ENCODE measurements around the gene SCARB2.
A peak's percentile ranks its signal among the peaks of the same experiment; 100 is the strongest.

The SCARB2 gene

GRCh38 chr4:76174216-76174615, 39.4 kb downstream of the SCARB2 start:
- Histone ChIP-seq H3K9me3 (ENCODE audit: control insufficient read depth in 5 of 5, low read length in 5 of 5) (no peaks in the 10 kb centered on the region), H3K9ac (ENCODE audit: low read length in 5 of 5) (no peak overlapping the region), H3K36me3 (ENCODE audit: control insufficient read depth in 5 of 5, insufficient read depth in 5 of 5, low read length in 5 of 5) (peaks cover 30 to 59% (median 53%) of the 10 kb centered on the region in 5 donors), H3K27me3 (ENCODE audit: control insufficient read depth in 5 of 5, insufficient read depth in 4 of 5, low read length in 5 of 5) (no peaks in the 10 kb centered on the region), H3K27ac (ENCODE audit: low read depth, low read length) (no peak overlapping the region), H3K4me1 (ENCODE audit: control insufficient read depth in 5 of 5, insufficient read depth in 5 of 5, low read length in 5 of 5) (peaks cover 0 to 13% (median 11%) of the 10 kb centered on the region in 5 donors), H3K4me3 (ENCODE audit: low read depth in 1 of 5, low read length in 5 of 5) (no peak overlapping the region)

- Histone ChIP-seq H3K27ac (ENCODE audit: low read depth, low read length) (no peak overlapping the region), H3K9ac (ENCODE audit: low read length in 5 of 5) (no peak overlapping the region), H3K4me3 (ENCODE audit: low read depth in 1 of 5, low read length in 5 of 5) (no peak overlapping the region), H3K27me3 (ENCODE audit: control insufficient read depth in 5 of 5, insufficient read depth in 4 of 5, low read length in 5 of 5) (no peaks in the 10 kb centered on the region), H3K4me1 (ENCODE audit: control insufficient read depth in 5 of 5, insufficient read depth in 5 of 5, low read length in 5 of 5) (peaks cover 0 to 3% (median 3%) of the 10 kb centered on the region in 5 donors), H3K9me3 (ENCODE audit: control insufficient read depth in 5 of 5, low read length in 5 of 5) (no peaks in the 10 kb centered on the region), H3K36me3 (ENCODE audit: control insufficient read depth in 5 of 5, insufficient read depth in 5 of 5, low read length in 5 of 5) (peaks cover 36 to 77% (median 66%) of the 10 kb centered on the region in 5 donors)
Measured at GRCh38 chr4:76168688-76169087, 44.9 kb downstream of the SCARB2 start.

- H3K27me3 ChIP-seq (ENCODE audit: control insufficient read depth in 5 of 5, insufficient read depth in 4 of 5, low read length in 5 of 5) = no peaks in the 10 kb centered on the region
- H3K9me3 ChIP-seq (ENCODE audit: control insufficient read depth in 5 of 5, low read length in 5 of 5) = no peaks in the 10 kb centered on the region
- H3K9ac ChIP-seq (ENCODE audit: low read length in 5 of 5) = no peak overlapping the region
- no peak overlapping the region for H3K4me3 ChIP-seq (ENCODE audit: low read depth in 1 of 5, low read length in 5 of 5)
- no peak overlapping the region for H3K27ac ChIP-seq (ENCODE audit: low read depth, low read length)
- peaks cover 0 to under 1% (median under 1%) of the 10 kb centered on the region in 5 donors for H3K4me1 ChIP-seq (ENCODE audit: control insufficient read depth in 5 of 5, insufficient read depth in 5 of 5, low read length in 5 of 5)
- H3K36me3 ChIP-seq (ENCODE audit: control insufficient read depth in 5 of 5, insufficient read depth in 5 of 5, low read length in 5 of 5) = peaks cover 53 to 80% (median 72%) of the 10 kb centered on the region in 5 donors
Measured at GRCh38 chr4:76166480-76166879, 47.1 kb downstream of the SCARB2 start.

GRCh38 chr4:76160355-76160754, 53.3 kb downstream of the SCARB2 start:
- H3K9me3 ChIP-seq (ENCODE audit: control insufficient read depth in 5 of 5, low read length in 5 of 5) = no peaks in the 10 kb centered on the region
- no peaks in the 10 kb centered on the region for H3K27me3 ChIP-seq (ENCODE audit: control insufficient read depth in 5 of 5, insufficient read depth in 4 of 5, low read length in 5 of 5)
- H3K4me3 ChIP-seq (ENCODE audit: low read depth in 1 of 5, low read length in 5 of 5) = no peak overlapping the region
- H3K27ac ChIP-seq (ENCODE audit: low read depth, low read length) = no peak overlapping the region
- peaks cover 34 to 60% (median 44%) of the 10 kb centered on the region in 5 donors for H3K36me3 ChIP-seq (ENCODE audit: control insufficient read depth in 5 of 5, insufficient read depth in 5 of 5, low read length in 5 of 5)
- H3K4me1 ChIP-seq (ENCODE audit: control insufficient read depth in 5 of 5, insufficient read depth in 5 of 5, low read length in 5 of 5) = peaks cover 0 to 25% (median 16%) of the 10 kb centered on the region in 5 donors
- H3K9ac ChIP-seq (ENCODE audit: low read length in 5 of 5) = no peak overlapping the region

- H3K4me3 ChIP-seq (ENCODE audit: low read depth in 1 of 5, low read length in 5 of 5) = no peak overlapping the region
- no peaks in the 10 kb centered on the region for H3K9me3 ChIP-seq (ENCODE audit: control insufficient read depth in 5 of 5, low read length in 5 of 5)
- peaks cover 8 to 29% (median 16%) of the 10 kb centered on the region in 5 donors for H3K36me3 ChIP-seq (ENCODE audit: control insufficient read depth in 5 of 5, insufficient read depth in 5 of 5, low read length in 5 of 5)
- peaks cover 0 to 25% (median 16%) of the 10 kb centered on the region in 5 donors for H3K4me1 ChIP-seq (ENCODE audit: control insufficient read depth in 5 of 5, insufficient read depth in 5 of 5, low read length in 5 of 5)
- no peaks in the 10 kb centered on the region for H3K27me3 ChIP-seq (ENCODE audit: control insufficient read depth in 5 of 5, insufficient read depth in 4 of 5, low read length in 5 of 5)
- H3K27ac ChIP-seq (ENCODE audit: low read depth, low read length) = no peak overlapping the region
- H3K9ac ChIP-seq (ENCODE audit: low read length in 5 of 5) = no peak overlapping the region
Measured at GRCh38 chr4:76156635-76157034, 57.0 kb downstream of the SCARB2 start.

- H3K4me1 ChIP-seq (ENCODE audit: control insufficient read depth in 5 of 5, insufficient read depth in 5 of 5, low read length in 5 of 5) = peaks cover 0 to 25% (median 16%) of the 10 kb centered on the region in 5 donors
- H3K36me3 ChIP-seq (ENCODE audit: control insufficient read depth in 5 of 5, insufficient read depth in 5 of 5, low read length in 5 of 5) = peaks cover 4 to 23% (median 10%) of the 10 kb centered on the region in 5 donors
- no peak overlapping the region for H3K9ac ChIP-seq (ENCODE audit: low read length in 5 of 5)
- H3K9me3 ChIP-seq (ENCODE audit: control insufficient read depth in 5 of 5, low read length in 5 of 5) = no peaks in the 10 kb centered on the region
- no peak overlapping the region for H3K4me3 ChIP-seq (ENCODE audit: low read depth in 1 of 5, low read length in 5 of 5)
- no peak overlapping the region for H3K27ac ChIP-seq (ENCODE audit: low read depth, low read length)
- no peaks in the 10 kb centered on the region for H3K27me3 ChIP-seq (ENCODE audit: control insufficient read depth in 5 of 5, insufficient read depth in 4 of 5, low read length in 5 of 5)
Measured at GRCh38 chr4:76155979-76156378, 57.6 kb downstream of the SCARB2 start.

- Histone ChIP-seq H3K9me3 (ENCODE audit: control insufficient read depth in 5 of 5, low read length in 5 of 5) (no peaks in the 10 kb centered on the region), H3K27ac (ENCODE audit: low read depth, low read length) (no peak overlapping the region)
Measured at GRCh38 chr4:76153356-76153755, 60.3 kb downstream of the SCARB2 start.

GRCh38 chr4:76148142-76148865, 65.3 kb downstream of the SCARB2 start, which contains the start of gene NUP54:
Gene NUP54 (minus strand): TSS chr4:76148397. CDS start chr4:76148374, 23 bp downstream.
- H3K4me3 ChIP-seq (ENCODE audit: low read depth in 1 of 5, low read length in 5 of 5) = peak within 1 kb of the TSS; percentile 84 to 99 (median 93)
- H3K4me1 ChIP-seq (ENCODE audit: control insufficient read depth in 5 of 5, insufficient read depth in 5 of 5, low read length in 5 of 5) = peaks cover 0 to 32% (median 28%) of the 10 kb centered on the region in 5 donors
- H3K9ac ChIP-seq (ENCODE audit: low read length in 5 of 5) = peak within 1 kb of the TSS; percentile 90 to 99 (median 98)
- peak within 1 kb of the TSS; percentile 97 for H3K27ac ChIP-seq (ENCODE audit: low read depth, low read length)
- H3K36me3 ChIP-seq (ENCODE audit: control insufficient read depth in 5 of 5, insufficient read depth in 5 of 5, low read length in 5 of 5) = peaks cover 0 to 7% (median 0%) of the 10 kb centered on the region in 5 donors
- H3K27me3 ChIP-seq (ENCODE audit: control insufficient read depth in 5 of 5, insufficient read depth in 4 of 5, low read length in 5 of 5) = no peaks in the 10 kb centered on the region
- no peaks in the 10 kb centered on the region for H3K9me3 ChIP-seq (ENCODE audit: control insufficient read depth in 5 of 5, low read length in 5 of 5)

More at GRCh38 chr4:76153356-76153755, 60.3 kb downstream of the SCARB2 start:
- no peak overlapping the region for H3K9ac ChIP-seq (ENCODE audit: low read length in 5 of 5)
- H3K4me1 ChIP-seq (ENCODE audit: control insufficient read depth in 5 of 5, insufficient read depth in 5 of 5, low read length in 5 of 5) = peaks cover 0 to 26% (median 19%) of the 10 kb centered on the region in 5 donors
- peaks cover 0 to 2% (median 0%) of the 10 kb centered on the region in 5 donors for H3K36me3 ChIP-seq (ENCODE audit: control insufficient read depth in 5 of 5, insufficient read depth in 5 of 5, low read length in 5 of 5)
- no peaks in the 10 kb centered on the region for H3K27me3 ChIP-seq (ENCODE audit: control insufficient read depth in 5 of 5, insufficient read depth in 4 of 5, low read length in 5 of 5)
- H3K4me3 ChIP-seq (ENCODE audit: low read depth in 1 of 5, low read length in 5 of 5) = no peak overlapping the region

- Histone ChIP-seq H3K36me3 (ENCODE audit: control insufficient read depth in 5 of 5, insufficient read depth in 5 of 5, low read length in 5 of 5) (peaks cover 0 to 8% (median 2%) of the 10 kb centered on the region in 5 donors), H3K4me3 (ENCODE audit: low read depth in 1 of 5, low read length in 5 of 5) (peak overlapping the region; percentile 84 to 99 (median 93)), H3K9me3 (ENCODE audit: control insufficient read depth in 5 of 5, low read length in 5 of 5) (no peaks in the 10 kb centered on the region), H3K9ac (ENCODE audit: low read length in 5 of 5) (peak overlapping the region; percentile 89 to 99 (median 98)), H3K27me3 (ENCODE audit: control insufficient read depth in 5 of 5, insufficient read depth in 4 of 5, low read length in 5 of 5) (no peaks in the 10 kb centered on the region), H3K4me1 (ENCODE audit: control insufficient read depth in 5 of 5, insufficient read depth in 5 of 5, low read length in 5 of 5) (peaks cover 0 to 32% (median 28%) of the 10 kb centered on the region in 5 donors), H3K27ac (ENCODE audit: low read depth, low read length) (peak overlapping the region; percentile 97)
Measured at GRCh38 chr4:76147454-76148141, 66.0 kb downstream of the SCARB2 start.

GRCh38 chr4:76144546-76144945, 69.1 kb downstream of the SCARB2 start:
- H3K4me1 ChIP-seq (ENCODE audit: control insufficient read depth in 5 of 5, insufficient read depth in 5 of 5, low read length in 5 of 5) = peaks cover 0 to 32% (median 28%) of the 10 kb centered on the region in 5 donors

More at GRCh38 chr4:76144546-76144945, 69.1 kb downstream of the SCARB2 start:
- H3K27ac ChIP-seq (ENCODE audit: low read depth, low read length) = no peak overlapping the region
- H3K27me3 ChIP-seq (ENCODE audit: control insufficient read depth in 5 of 5, insufficient read depth in 4 of 5, low read length in 5 of 5) = no peaks in the 10 kb centered on the region
- no peaks in the 10 kb centered on the region for H3K9me3 ChIP-seq (ENCODE audit: control insufficient read depth in 5 of 5, low read length in 5 of 5)
- peaks cover 15 to 33% (median 28%) of the 10 kb centered on the region in 5 donors for H3K36me3 ChIP-seq (ENCODE audit: control insufficient read depth in 5 of 5, insufficient read depth in 5 of 5, low read length in 5 of 5)
- H3K4me3 ChIP-seq (ENCODE audit: low read depth in 1 of 5, low read length in 5 of 5) = no peak overlapping the region
- no peak overlapping the region for H3K9ac ChIP-seq (ENCODE audit: low read length in 5 of 5)
